Measurements from ENCODE around the gene PLIN1. TPM values are rescaled to one million over a fixed set of nuclear protein-coding genes. Genes with fewer than 3 reads are reported as not detected.

PLIN1 gene
- total RNA-seq, 1 donor from 2014 or later, result 0.07 TPM

- H3K36me3 Mint-ChIP-seq, result peaks cover under 1% of the 10 kb centered on the region
- no peak overlapping the region for H3K27ac Mint-ChIP-seq
- no peak for DNase-seq (ENCODE audit: low spot score)
- H3K27ac ChIP-seq, result no peak overlapping the region
- H3K36me3 ChIP-seq, result no peaks in the 10 kb centered on the region
- peaks cover 2% of the 10 kb centered on the region for H3K9me3 Mint-ChIP-seq
- H3K4me2 ChIP-seq, result no peak overlapping the region
- peaks cover 4% of the 10 kb centered on the region for H3K27me3 Mint-ChIP-seq (ENCODE audit: insufficient read depth, low read depth)
- no peaks in the 10 kb centered on the region for H4K20me1 ChIP-seq (ENCODE audit: low read depth)
- TF ChIP-seq CTCF (IDR thresholded peaks at IDR 0.05) (no peak), EZH2phosphoT487 (IDR thresholded peaks at IDR 0.05) (no peak), EZH2 (IDR thresholded peaks at IDR 0.05) (no peak)
- no peaks in the 10 kb centered on the region for H3K9me3 ChIP-seq (ENCODE audit: low read depth)
- H3K4me3 ChIP-seq, result no peak overlapping the region
- peaks cover 6% of the 10 kb centered on the region for H3K4me1 Mint-ChIP-seq
- no peak overlapping the region for H3K4me3 Mint-ChIP-seq
- H3F3A ChIP-seq (ENCODE audit: low read depth), result no peaks in the 10 kb centered on the region
- no peaks in the 10 kb centered on the region for H3K79me2 ChIP-seq (ENCODE audit: low read depth)
- H3K9ac ChIP-seq, result no peak overlapping the region
- H3K4me1 ChIP-seq, result no peaks in the 10 kb centered on the region
- H3K27me3 ChIP-seq, result peaks cover 16% of the 10 kb centered on the region
- H2AFZ ChIP-seq (replicated peaks), result no peak overlapping the region
Measured at GRCh38 chr15:89685995-89686394, 6.8 kb upstream of the PLIN1 start.

- H2AFZ ChIP-seq (replicated peaks), result no peak overlapping the region
- H3K4me1 ChIP-seq, result no peaks in the 10 kb centered on the region
- no peaks in the 10 kb centered on the region for H3K9me3 Mint-ChIP-seq
- H3K9ac ChIP-seq, result no peak overlapping the region
- TF ChIP-seq EZH2phosphoT487 (IDR thresholded peaks at IDR 0.05) (no peak), EZH2 (IDR thresholded peaks at IDR 0.05) (no peak), CTCF (IDR thresholded peaks at IDR 0.05) (no peak)
- no peaks in the 10 kb centered on the region for H3K36me3 Mint-ChIP-seq
- no peaks in the 10 kb centered on the region for H4K20me1 ChIP-seq (ENCODE audit: low read depth)
- H3K27ac Mint-ChIP-seq, result no peak overlapping the region
- DNase-seq (ENCODE audit: low spot score), result no peak
- H3K27me3 ChIP-seq, result no peaks in the 10 kb centered on the region
- H3K4me2 ChIP-seq, result no peak overlapping the region
- no peaks in the 10 kb centered on the region for H3F3A ChIP-seq (ENCODE audit: low read depth)
- H3K9me3 ChIP-seq (ENCODE audit: low read depth), result no peaks in the 10 kb centered on the region
- no peak overlapping the region for H3K4me3 ChIP-seq
- peaks cover 4% of the 10 kb centered on the region for H3K27me3 Mint-ChIP-seq (ENCODE audit: insufficient read depth, low read depth)
- H3K79me2 ChIP-seq (ENCODE audit: low read depth), result no peaks in the 10 kb centered on the region
- H3K4me1 Mint-ChIP-seq, result peaks cover 11% of the 10 kb centered on the region
- H3K4me3 Mint-ChIP-seq, result no peak overlapping the region
- no peaks in the 10 kb centered on the region for H3K36me3 ChIP-seq
- no peak overlapping the region for H3K27ac ChIP-seq
Measured at GRCh38 chr15:89681146-89681545, 2.0 kb upstream of the PLIN1 start.

GRCh38 chr15:89680282-89680873 lies 1.2 kb upstream of the PLIN1 start:
- Mint-ChIP-seq H3K4me3 (no peak overlapping the region), H3K27me3 (ENCODE audit: insufficient read depth, low read depth) (peaks cover 3% of the 10 kb centered on the region), H3K4me1 (peaks cover 11% of the 10 kb centered on the region), H3K27ac (no peak overlapping the region), H3K36me3 (no peaks in the 10 kb centered on the region), H3K9me3 (no peaks in the 10 kb centered on the region)
- Histone ChIP-seq H3F3A (ENCODE audit: low read depth) (no peaks in the 10 kb centered on the region), H3K79me2 (ENCODE audit: low read depth) (no peaks in the 10 kb centered on the region), H3K9ac (no peak overlapping the region), H3K4me2 (no peak overlapping the region), H3K4me3 (no peak overlapping the region), H4K20me1 (ENCODE audit: low read depth) (no peaks in the 10 kb centered on the region), H3K27me3 (no peaks in the 10 kb centered on the region), H3K36me3 (no peaks in the 10 kb centered on the region), H3K9me3 (ENCODE audit: low read depth) (no peaks in the 10 kb centered on the region), H3K4me1 (no peaks in the 10 kb centered on the region), H3K27ac (no peak overlapping the region), H2AFZ (replicated peaks) (no peak overlapping the region)
- TF ChIP-seq EZH2 (IDR thresholded peaks at IDR 0.05) (no peak), CTCF (IDR thresholded peaks at IDR 0.05) (no peak), EZH2phosphoT487 (IDR thresholded peaks at IDR 0.05) (no peak)
- no peak for DNase-seq (ENCODE audit: low spot score)

Data from neural progenitor cell (in vitro differentiated cells).